ELF-1 (cell line): Measurements from ENCODE around the gene CDK1.

Experiments used
- DNase-seq: peaks from one replicate; pipeline ENCODE4 v3.0.0-alpha.2; 2016; ENCODE audit warnings: low read depth, low spot score

CDK1 gene

DNA sequence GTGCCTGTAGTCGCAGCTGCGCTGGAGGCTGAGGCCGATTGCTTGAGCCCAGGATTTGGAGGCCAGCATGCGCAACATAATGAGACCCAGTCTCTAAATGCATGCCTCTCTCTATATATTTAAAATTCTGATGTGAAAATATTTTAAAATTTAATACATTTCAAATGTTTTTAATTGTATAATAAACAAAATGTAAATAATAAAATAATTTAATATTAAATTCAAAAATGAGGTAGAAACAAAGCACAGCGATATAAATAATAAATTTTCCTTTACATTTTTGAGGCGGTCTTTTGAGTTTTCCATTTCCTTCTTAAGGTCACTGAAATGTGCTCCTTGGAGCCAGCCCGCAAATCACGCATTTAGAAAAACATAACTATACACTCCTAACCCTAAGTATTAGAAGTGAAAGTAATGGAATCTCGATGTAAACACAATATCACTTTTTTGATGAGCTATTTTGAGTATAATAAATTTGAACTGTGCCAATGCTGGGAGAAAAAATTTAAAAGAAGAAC lies 523 bp upstream of the CDK1 start:
- no peak for DNase-seq

DNA sequence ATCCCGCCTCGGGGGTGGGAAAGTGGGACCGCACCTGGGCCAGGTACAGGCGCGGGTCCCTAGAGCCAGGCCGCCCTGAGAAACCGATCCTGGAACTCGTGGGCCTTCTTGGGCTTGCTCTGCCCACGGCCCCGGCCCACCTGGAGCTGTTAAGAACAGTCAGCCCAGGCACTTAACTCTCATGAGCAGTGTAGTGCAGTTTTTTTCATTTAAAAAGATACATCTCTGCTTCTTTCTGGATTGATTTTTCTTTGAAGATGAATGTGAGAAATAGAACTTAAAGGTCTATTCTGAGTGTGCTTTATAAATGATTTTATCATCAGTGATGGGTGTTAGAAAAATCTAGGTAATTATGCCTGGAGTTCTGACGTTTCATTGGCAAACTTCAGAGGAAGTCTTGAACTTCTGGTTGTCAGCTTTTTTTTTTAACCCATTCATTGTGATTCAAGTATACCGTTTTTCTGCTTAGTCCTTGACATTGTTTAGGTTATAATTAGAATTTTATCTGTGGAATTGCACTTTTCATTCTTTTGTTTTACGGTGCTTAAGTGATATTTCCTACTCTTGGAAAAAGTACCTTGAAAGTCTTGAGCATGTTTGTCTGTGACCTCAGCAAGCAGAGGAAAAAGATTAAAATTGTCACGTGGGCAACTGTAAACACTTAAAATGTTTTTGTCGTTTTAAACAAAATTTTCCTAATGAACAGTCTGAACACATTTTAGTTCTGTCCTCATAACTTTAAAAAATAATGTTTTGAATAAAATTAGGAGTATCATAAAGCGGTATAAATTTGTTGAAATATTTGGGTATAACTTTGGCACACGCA lies 906 bp downstream of the CDK1 start:
- DNase-seq: peak; percentile 56

- DNase-seq: no peak
Measured at GRCh38 chr10:60781661-60782060, 3.4 kb downstream of the CDK1 start.

GRCh38 chr10:60784641-60785040 lies 6.4 kb downstream of the CDK1 start:
- DNase-seq: no peak

DNA sequence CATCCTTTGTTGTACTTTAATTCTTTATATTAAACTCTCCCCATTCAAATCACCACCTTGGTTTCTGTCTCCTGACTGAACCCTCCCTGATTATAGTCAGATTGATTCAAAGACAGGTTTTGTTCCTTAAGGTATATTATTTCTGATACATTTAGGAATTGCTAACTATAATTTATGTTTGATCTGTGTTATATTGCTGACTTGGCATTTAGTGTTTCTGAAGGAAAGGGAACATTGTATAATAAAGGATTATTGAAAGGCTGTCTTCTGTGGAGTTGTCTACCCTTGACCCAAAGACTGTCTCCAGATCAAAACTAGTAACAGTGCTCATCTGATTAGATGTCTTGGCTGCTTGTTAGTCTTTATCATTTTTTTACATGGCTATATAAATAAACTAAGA lies 10.3 kb downstream of the CDK1 start:
- no peak for DNase-seq

DNA sequence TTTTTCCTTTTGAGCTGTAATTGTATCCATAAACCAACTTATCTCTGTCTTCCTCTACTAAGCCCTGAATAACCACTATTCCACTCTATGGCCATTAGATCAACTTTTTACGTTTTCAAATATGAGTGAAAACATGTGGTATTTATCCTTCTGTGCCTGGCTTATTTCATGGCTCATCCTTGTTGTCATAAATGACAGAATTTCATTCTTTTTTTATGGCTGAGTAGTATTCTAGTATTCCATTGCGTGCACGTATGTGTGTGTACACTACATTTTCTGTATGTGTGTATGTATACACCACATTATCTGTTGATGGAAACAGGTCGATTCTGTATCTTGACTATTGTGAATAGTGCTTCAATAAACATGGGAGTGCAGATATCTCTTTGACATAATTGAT lies 11.1 kb downstream of the CDK1 start:
- DNase-seq: no peak

DNA sequence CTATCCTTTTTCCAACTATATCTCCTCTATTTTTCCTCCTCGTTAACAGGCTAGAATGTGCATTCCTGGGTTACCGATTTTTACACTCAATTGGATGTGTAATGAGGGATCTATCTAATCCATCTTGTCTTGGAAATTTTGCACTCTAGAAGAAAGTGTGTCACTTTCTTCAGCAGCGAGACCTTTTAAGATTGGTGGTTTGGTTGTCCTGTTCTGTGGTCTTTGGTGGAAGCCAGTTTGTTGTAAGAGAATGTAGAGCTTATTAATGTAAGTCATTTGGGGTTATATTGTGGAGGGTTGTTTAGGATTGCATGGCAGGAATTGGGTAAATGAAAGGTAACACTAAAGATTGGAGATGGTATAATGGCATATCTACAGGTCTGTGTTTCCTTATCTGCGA lies 16.7 kb downstream of the CDK1 start:
- DNase-seq: no peak

DNA sequence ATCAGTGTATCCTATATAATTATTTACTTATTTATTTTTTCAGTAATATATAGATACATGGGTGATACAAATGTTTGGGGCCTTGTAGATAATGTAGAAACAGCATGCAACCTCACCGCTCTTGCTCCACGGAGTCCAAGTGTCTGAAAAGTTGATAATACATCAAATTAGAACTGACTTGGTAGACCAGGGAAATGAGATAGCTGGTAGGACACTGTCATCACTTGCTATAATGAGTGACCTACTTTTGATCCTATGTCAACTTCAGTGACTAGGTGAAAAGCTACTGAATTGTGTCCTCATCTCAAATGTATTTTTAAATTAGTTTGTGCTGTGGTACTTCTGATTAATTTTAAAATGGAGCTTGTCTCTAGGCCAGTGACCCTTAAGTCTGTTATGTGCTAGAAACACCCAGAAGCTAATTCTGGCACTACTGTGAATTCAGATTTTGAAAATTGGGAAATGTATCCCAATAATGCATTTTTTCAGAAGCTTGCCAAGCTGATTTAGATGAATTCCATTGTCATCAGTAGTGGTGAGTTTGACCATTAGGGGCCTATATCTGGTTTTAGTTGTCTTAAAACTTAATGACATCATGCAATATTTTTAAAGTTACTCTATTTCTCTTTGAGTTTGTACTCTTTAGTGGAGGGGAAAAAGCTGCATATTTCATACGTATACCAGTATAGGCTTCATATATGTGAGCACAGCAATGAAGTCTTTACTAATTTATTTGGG lies 17.4 kb downstream of the CDK1 start:
- no peak for DNase-seq

DNA sequence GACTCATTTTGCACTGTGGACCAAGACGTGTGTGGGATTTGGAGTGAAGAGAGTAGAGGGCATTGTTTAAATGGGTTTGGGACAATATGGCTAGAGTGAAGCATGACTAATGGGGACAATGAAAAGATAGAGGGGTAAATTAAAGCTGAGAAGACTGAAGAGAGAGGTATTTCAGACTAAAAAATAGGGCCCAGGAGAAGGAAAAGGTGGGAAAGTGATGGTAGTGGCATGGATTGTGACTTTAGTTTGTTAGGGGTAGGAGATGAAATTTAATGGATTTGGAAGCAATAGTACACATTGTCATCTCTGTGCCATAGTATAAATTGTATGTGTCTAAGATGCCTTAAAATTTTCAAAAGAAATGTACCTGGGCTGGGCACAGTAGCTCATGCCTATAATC lies 18.2 kb downstream of the CDK1 start:
- no peak for DNase-seq

DNA sequence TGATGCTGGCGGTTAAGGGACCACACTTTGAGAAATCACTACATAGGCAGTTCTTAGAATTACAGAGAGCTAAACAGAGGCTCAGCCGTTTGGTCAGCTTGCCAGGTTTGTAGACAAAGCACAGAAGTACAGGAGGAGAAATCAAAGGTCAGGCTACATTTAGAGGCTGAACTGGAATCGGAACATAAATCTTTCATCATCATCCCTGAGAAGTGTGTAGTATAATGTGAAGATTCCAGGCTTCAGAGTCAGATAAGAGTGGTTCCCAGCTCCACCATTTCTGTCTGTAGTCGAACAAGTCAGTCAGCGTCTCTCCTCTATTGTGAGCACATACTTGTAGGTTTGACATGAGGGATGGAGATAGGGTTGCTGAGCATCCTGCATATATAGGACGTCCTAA lies 18.9 kb downstream of the CDK1 start:
- DNase-seq: no peak

DNA sequence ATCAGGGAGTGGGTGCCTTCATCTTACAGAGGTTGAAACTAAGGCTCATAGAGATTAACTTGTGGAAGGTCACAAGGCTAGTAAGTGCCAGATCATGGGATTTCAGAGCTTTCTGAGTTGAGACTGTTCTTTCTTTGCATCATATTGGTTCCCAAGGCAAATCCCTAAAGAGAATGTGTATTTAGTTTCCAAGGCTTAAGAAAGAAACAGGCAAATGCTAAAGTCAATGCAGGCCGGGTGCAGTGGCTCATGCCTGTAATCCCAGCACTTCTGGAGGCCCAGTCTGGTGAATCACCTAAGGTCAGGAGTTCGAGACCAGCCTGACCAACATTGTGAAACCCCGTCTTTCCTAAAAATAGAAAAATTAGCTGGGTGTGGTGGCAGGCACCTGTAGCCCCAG lies 19.8 kb downstream of the CDK1 start:
- DNase-seq: no peak

GRCh38 chr10:60798870-60799269 lies 20.6 kb downstream of the CDK1 start:
- DNase-seq: no peak

DNA sequence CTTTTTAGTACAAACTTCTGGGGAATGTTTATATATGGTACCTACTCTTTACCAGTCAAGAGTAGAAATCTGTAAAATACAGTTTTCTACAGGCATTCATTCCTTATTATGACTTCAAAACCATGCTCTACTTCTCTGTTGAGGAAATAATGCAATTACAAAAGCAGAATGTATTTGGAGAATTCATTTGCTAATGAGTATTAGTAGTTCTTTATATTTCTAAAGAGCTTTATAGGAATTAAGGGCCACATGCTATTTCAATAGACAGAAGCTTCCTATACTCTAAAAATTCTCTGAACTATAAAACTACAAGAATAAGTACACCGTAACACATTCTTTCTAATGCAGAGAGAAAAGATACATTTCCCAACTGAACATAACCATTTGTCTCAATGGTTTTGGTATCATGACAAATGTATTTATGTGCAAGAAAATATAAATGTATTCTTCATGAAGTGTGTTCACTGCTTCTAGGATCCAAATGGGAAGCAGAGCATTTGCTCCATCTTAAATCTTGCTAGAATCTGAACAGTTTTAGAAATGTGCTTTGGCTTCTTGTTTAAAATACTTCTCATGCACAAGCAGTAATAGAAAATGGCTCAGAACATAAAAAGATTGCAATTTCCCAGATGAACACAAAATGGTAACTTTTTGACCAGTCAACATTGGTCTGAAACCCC lies 21.8 kb downstream of the CDK1 start:
- no peak for DNase-seq

DNA sequence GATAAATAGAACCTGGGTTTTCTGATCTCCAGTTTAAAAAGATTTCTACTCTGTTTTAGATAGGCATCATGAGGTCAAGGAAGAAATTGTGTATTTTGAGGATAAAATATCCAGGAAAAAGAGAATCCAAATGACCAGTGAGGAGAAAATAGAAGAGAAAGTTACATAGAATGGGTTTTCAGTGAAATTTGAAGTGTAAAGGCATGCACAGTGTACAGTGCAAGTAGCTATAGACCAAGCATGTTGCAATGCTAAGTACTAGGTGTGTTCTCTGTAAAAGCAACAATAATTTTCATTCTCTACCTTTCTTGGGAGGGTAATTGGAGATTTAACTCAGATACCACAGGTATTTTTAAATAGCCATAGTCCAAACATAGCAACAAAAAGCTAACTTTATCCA lies 22.6 kb downstream of the CDK1 start:
- no peak for DNase-seq

DNA sequence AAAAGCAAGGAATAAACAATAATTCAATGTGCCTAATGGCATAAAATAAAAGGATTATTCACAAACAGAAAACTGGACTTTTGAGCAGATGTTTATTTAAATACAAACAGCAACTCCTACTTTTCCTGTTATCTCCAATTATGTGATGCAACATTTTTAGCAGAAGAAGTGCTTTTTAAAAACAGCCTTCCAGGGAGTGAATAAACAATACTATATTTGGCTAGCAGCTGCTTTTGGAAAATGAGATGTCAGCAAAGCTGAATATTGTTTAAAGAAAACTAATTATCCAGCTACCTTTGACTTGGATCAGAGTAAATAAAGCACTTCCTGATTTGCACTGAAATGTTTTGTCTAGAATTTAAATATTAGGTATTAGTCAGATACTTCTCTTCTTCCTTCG lies 23.2 kb downstream of the CDK1 start:
- DNase-seq: no peak

- no peak for DNase-seq
Measured at GRCh38 chr10:60803433-60803832, 25.2 kb downstream of the CDK1 start.

DNA sequence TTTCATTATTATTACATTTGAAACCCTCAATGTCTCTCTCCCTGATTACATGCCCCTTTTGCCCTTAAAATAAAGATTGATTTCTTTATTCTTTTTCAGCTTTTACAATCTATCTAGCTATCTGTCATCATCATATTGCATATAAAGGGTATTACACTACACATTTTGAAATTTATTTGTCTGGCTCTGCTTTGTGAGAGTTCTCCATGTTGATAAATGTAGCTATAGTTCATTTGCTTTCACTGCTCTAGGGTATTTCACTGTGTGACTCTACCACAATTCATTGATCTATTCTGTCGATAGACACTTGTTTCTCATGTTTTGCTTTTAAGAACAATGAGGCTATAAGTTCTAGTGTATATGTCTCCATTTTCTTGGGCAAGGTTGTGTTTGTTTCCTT lies 25.6 kb downstream of the CDK1 start:
- no peak for DNase-seq

- DNase-seq: no peak
Measured at GRCh38 chr10:60806921-60807320, 28.6 kb downstream of the CDK1 start.

GRCh38 chr10:60807499-60807898 lies 29.2 kb downstream of the CDK1 start:
- no peak for DNase-seq

- DNase-seq: no peak
Measured at GRCh38 chr10:60808036-60808435, 29.8 kb downstream of the CDK1 start.

DNA sequence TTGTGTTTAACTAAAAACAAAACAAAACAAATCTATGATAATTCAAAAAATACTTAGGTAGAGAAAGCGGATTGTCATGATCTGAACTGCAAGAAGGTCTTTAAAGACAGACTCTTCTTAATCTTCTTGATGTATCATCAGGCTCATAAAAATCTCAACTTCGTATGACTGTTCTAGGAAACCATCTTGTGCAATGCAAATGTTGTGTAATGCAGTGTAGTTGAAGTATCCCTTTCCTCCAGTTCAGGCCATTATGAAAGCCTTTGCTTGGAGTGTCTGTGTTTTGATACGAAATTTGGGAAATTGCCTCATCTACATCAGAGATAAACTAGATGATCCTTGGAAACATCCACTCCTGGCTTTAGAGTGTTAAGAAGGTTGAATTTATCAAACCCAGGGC lies 30.9 kb downstream of the CDK1 start:
- DNase-seq: no peak

DNA sequence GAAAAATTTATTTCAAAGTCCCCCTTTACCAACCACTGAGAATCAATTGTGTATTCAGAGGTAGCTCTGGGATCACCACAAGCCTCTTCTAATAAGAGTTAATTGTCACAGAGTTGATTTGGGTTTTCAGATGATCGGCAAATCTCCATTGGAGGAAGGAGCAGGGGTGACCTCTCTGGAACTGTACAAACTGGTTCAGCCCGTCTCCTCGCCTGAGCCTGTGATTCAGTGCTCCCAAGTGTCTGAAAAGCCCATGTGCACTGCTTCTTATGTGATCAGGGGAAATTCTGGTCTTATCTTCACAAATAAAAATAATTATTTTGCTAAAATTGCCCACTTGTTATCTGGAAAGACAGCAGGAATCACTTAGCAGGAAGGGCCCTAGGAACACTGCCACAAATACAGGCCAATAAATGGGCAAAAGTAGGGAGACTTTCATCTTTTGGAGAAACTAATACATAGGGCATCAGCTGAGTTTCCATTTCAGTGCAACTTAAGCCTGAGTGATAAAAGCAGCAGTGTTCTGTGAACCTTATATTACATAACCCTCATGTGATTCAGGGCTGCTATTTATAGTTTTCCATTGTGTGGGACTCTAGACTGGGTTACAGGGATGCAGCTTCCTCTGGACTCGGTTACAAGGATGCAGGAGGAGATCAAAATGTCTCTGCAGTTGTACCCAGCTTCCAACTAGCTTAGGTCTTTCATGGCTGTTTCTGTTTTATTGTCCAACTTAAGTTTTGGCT lies 32.3 kb downstream of the CDK1 start:
- DNase-seq: no peak
